ENCODE measurements around the gene CNIH1. TPM values are rescaled to one million over a fixed set of nuclear protein-coding genes. Genes with fewer than 3 reads are reported as not detected.

Gene CNIH1
- total and polyA plus RNA-seq, 12 donors: 24.5 to 328 (median 105) TPM

DNA sequence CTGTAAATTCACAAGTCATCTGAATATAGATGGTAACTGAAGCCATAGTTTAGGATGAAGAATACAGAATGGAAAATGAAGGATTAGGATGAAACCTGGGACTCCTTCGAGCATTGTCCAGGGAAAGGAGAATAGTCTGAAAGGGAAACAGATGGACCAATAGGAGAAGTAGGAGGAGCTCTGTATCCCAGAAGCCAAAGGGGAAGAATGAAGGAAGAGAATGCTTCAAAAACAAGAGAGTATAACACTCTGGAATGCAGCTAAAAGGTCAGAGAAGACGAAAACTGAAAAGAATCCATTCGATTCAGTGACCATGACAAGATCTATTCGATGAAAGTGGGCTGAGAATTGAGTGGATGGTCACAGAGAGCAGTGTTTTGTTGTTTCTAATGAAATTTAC lies 46.6 kb upstream of the CNIH1 start:
- Histone ChIP-seq H3K4me3 (peak overlapping the region in 2 of 4 donors; percentile 66 to 87), H3K27ac (peak overlapping the region in 3 of 5 donors; percentile 82 to 93 (median 92)), H3K4me1 (replicated peaks in 1 of 2) (peaks cover 0 to 55% of the 10 kb centered on the region in 2 donors), H3K27me3 (no peaks in the 10 kb centered on the region), H3K36me3 (replicated peaks in 1 of 2) (no peaks in the 10 kb centered on the region), H3K9me3 (replicated peaks in 1 of 3) (no peaks in the 10 kb centered on the region)
- 24 to 37% (median 30%) methylated on average over 4 of the region's 4 CpGs for WGBS, 4 donors
- intact Hi-C loops (cut with DNase I): no loop called here
- peak in 1 of 2 donors; percentile 32 for TF ChIP-seq POLR2A (IDR thresholded peaks at IDR 0.05)
- TF ChIP-seq, protein P1, sequence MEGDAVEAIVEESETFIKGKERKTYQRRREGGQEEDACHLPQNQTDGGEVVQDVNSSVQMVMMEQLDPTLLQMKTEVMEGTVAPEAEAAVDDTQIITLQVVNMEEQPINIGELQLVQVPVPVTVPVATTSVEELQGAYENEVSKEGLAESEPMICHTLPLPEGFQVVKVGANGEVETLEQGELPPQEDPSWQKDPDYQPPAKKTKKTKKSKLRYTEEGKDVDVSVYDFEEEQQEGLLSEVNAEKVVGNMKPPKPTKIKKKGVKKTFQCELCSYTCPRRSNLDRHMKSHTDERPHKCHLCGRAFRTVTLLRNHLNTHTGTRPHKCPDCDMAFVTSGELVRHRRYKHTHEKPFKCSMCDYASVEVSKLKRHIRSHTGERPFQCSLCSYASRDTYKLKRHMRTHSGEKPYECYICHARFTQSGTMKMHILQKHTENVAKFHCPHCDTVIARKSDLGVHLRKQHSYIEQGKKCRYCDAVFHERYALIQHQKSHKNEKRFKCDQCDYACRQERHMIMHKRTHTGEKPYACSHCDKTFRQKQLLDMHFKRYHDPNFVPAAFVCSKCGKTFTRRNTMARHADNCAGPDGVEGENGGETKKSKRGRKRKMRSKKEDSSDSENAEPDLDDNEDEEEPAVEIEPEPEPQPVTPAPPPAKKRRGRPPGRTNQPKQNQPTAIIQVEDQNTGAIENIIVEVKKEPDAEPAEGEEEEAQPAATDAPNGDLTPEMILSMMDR (IDR thresholded peaks at IDR 0.05): no peak
- DNase-seq: no peak

DNA sequence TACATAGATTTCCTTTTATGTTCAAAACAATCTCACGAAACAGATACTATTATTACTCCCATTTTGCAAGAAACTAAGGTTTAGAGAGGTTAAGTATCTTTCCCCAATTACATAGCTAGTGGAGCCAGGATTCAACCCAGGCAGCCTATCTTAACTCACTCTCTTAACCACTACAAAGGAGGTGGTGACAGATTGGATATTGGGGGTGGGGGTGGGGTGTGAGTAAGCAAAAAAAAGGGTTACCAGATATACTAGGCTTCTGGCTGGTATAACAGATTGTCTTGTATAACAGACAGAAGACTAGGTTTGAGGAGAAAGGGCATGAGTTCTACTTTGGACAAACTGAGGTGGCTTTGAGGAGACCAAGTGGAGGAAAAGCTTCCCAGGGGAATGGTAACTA lies 45.5 kb upstream of the CNIH1 start:
- TF ChIP-seq POLR2A (IDR thresholded peaks at IDR 0.05): no peak
- TF ChIP-seq, protein P1 (IDR thresholded peaks at IDR 0.05): no peak
- no peak for DNase-seq
- no peak overlapping the region for H3K4me3 ChIP-seq
- no peak overlapping the region for H3K27ac ChIP-seq
- no peaks in the 10 kb centered on the region for H3K36me3 ChIP-seq (replicated peaks in 1 of 2)
- no peaks in the 10 kb centered on the region for H3K27me3 ChIP-seq
- H3K4me1 ChIP-seq (replicated peaks in 1 of 2): peaks cover 0 to 63% of the 10 kb centered on the region in 2 donors
- 92 to 97% (median 93%) methylated on average over 1 of the region's 1 CpG for WGBS, 4 donors
- intact Hi-C loops (cut with DNase I): no loop called here
- H3K9me3 ChIP-seq (replicated peaks in 1 of 3): no peaks in the 10 kb centered on the region

DNA sequence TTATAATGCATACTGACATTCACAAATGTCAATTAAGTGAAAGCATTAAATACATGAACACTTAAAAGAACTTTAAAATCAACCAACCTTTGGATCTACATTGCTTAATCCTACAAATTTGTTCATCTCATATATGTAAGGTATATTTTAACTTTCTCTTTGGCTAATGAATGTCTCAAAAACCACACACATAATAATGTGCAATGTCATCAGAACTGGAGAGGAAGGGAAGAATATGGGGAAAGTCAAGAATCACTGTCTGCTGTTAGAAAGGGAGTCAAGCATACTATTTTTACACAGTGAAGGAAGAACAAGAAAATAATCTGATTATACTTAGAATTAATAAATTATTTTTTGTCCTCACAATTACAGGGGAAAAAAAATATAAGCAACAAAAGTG lies 42.7 kb upstream of the CNIH1 start:
- Histone ChIP-seq H3K27ac (no peak overlapping the region), H3K4me1 (replicated peaks in 1 of 2) (peaks cover 0 to 56% of the 10 kb centered on the region in 2 donors), H3K36me3 (replicated peaks in 1 of 2) (peaks cover 0 to 4% of the 10 kb centered on the region in 2 donors), H3K9me3 (replicated peaks in 1 of 3) (no peaks in the 10 kb centered on the region), H3K4me3 (no peak overlapping the region), H3K27me3 (no peaks in the 10 kb centered on the region)
- DNase-seq: no peak
- intact Hi-C loops (cut with DNase I): no loop called here
- TF ChIP-seq, protein P1 (IDR thresholded peaks at IDR 0.05): no peak
- no peak for TF ChIP-seq POLR2A (IDR thresholded peaks at IDR 0.05)

DNA sequence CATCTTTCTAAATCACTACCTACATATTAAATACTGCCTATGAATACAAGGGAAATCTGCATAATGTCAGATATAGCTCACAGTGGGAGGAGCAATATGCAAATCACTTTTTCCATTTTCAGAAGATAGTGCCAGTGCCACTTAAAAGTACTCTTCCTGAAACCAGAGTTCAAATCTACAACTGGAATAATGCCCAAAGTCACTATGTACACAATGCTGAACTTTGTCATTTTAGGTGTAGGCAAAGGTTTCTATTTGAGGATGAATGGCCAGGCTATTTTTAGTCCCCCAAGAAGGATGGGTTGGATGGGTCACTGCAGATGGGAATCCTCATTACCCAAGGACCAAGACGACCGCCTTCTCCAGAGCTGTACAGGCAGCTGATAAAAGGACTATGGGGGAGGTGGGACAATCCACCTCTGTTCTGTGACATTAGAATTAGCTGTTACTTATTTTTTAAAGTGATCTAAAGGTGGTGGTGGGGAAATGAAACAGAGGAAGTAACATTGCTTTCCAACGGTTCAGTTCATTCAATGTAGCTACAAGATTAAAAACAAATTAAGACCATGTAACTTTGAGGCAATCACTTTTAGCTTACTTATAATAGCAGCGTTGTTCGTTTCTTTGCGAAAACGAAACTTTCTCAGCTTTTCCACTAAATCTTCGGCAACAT lies 42.0 kb upstream of the CNIH1 start:
- Histone ChIP-seq H3K27ac (no peak overlapping the region), H3K4me1 (replicated peaks in 1 of 2) (peaks cover 0 to 56% of the 10 kb centered on the region in 2 donors), H3K36me3 (replicated peaks in 1 of 2) (peaks cover 0 to 4% of the 10 kb centered on the region in 2 donors), H3K4me3 (no peak overlapping the region), H3K27me3 (no peaks in the 10 kb centered on the region), H3K9me3 (replicated peaks in 1 of 3) (no peaks in the 10 kb centered on the region)
- WGBS, 4 donors: 76 to 87% (median 78%) methylated on average over 8 of the region's 8 CpGs
- intact Hi-C loops (cut with DNase I): no loop called here
- TF ChIP-seq POLR2A (IDR thresholded peaks at IDR 0.05): no peak
- TF ChIP-seq, protein P1 (IDR thresholded peaks at IDR 0.05): no peak
- no peak for DNase-seq
